GM21529 (cell line): Measurements from ENCODE around the gene HCRTR1.

Experiments used
- ATAC-seq: cut with Tn5 transposase; IDR thresholded peaks from one replicate; pipeline ENCODE4 v1.9.1; 2021; ENCODE audit not compliant: unreplicated experiment

HCRTR1 gene

DNA sequence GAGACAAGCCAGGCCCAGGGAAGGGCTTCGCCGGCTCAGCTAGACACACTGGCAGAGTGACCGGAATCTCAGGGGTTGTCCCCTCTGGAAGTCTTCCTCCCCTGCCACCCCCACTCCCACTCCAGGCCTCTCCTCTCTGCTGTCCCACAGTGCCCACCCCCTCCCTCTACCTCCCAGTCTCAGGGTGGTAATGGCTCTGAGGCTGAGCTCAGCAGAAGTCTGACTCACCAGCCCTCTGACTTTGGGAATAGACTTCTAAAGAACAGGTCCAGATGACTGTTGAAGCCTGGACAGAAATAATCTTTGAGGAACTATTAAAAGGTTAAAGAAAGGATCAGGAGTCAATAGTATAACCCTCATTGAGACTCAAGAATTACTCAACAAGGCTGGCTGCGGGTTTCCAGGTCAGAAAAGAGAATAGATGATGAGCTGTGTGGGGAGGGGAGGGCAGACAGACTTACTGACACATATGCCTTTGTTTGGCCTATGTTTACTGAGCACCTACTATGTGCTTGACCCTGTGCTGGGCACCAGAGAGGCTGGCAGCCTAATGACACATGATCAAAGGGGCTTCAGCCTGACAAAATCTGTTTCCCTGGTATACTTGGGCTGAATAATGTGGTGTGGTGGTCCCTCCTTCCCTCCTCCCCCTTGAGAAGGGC, 8.2 kb downstream of the HCRTR1 start:
- ATAC-seq = no peak

GRCh38 chr1:31626223-31627207, 9.0 kb downstream of the HCRTR1 start:
- no peak for ATAC-seq

DNA sequence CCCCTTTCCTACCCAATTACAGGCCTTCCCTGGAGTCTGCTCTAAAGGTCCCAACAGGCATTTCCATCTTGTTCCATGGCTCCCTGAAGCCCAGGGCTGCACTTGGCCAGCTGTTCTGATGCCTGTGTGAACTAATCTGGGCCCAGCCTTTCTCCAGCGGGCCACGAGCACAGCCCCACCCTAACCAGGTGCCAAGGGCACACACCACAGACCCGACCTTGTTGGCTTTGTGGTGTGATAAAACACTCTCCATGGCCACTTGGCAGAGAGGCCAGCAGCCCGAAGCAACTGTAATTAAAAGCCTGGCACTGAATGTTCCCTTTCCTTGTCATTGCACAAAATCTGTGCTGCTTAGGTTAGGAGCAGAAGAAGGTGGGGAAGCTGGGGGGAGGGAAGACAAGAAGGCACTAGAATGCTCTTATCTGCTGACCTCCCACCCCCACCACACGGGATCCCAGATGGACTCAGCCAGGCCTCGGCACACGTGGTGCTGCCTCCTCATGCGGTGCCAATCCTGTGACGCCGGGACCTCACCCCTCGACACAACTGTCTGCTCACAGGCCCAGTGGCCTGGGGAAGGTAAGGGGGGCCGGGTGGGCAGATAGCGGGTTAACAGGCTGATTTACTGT, 9.9 kb downstream of the HCRTR1 start:
- no peak for ATAC-seq

DNA sequence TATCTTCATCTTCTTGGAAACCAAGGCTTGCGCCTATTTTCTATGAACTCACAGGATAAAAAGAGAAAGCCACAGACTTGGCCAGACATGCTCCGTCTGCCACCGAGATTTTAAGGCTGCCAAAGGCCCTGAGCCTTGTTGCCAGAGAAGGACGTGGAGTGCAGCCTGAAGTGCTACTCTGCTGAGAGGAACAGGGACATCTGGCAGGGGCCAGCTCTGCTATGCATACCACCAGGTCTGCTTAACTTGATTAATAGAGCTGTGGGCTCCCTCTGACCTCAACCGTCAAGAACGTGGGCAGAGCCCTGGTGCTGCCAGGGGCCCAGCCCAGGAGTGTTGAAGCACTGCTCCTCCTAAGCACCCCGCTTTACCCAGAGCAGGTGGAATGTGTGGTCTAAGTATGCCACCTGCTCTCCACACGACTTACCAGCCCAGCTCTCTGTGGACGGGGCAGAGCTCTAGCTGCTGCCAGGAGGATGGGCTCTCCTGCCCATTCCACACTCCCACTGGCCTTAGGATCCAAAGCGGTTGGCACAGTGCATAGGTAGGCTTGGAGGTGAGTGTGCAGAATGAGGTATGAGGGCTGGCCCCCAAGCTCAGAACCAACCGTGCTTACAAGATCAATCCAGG, 10.6 kb downstream of the HCRTR1 start:
- ATAC-seq = no peak

- no peak for ATAC-seq
Observed at GRCh38 chr1:31628931-31629556, 11.6 kb downstream of the HCRTR1 start.

DNA sequence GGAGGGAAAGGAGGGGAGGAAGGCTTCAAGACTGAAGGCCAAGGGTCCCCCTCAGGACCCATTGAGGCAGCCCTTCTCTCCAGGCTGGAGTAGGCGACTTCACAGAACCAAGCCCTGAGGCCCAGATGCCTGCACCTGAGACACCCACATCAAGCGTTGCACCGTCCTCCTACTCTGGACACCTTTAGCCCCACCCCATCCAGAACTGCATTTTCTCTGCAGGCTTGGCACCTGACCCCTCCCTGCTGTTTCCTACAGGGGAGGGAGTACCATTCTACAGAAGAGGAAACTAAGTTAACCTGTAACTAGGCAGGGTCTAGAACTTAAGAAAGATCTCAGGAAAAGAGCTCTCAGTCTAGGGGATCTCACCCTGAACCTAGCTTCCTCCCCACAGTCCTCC, 15.2 kb downstream of the HCRTR1 start:
- no peak for ATAC-seq

GRCh38 chr1:31633117-31633516, 15.6 kb downstream of the HCRTR1 start:
- no peak for ATAC-seq

- no peak for ATAC-seq
Observed at GRCh38 chr1:31637915-31638673, 20.6 kb downstream of the HCRTR1 start.

GRCh38 chr1:31639543-31639942, 22.1 kb downstream of the HCRTR1 start:
- no peak for ATAC-seq

DNA sequence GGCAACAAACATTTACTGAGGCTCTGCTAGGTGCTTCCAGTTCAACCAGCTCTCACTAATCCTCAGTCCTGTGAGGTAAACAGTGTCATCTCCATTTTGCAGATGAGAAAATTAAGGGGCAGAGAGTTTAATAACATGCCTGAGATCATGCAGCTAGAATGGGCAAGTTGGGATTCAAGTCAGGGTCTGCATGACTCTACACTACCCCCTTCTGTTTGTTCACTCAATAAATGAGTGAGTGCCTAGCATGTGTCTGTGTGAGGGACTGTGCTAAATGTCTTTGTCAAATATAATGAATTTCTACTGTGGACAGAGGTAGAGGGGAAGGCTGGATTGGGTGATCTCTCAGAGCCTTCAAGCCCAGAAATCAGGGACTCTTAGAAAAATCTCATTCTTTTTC, 22.7 kb downstream of the HCRTR1 start:
- ATAC-seq = no peak

DNA sequence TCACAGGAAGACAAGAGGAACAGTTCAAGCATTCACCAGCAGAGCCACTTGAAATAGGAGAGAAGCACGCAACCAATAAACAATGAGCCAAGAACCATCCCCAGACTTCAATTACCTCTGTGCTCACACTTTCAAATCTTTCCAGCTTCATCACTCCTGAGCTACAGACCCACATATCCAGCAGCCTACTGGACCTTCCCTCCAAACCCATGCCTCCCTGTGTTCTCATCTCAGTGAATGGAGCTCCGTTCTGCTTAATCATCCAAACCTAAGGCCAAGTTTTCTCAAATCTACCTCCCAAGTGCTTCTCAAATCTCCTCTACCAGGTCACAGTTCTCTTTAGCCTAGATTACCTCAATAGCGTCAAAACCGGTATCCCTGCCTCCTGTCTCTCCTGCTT, 23.5 kb downstream of the HCRTR1 start:
- no peak for ATAC-seq

DNA sequence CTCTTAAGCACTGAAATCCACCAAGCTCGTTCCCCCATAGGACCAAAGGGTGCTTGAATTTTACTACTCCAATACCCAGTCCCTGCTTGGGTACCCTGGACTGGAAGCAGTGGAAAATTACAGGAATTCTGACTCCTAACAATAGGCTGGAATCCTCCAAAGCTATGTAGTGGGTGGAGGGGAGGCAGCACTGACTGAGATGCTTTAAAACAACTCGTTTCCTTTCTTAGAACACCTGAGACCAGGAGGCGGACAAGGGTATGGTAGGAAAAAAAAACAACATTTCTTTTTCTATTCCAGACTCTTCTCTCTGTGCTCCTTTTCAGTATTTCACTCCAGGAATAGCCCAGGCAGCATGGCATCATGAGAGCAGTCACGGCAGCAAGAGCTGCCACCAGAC, 24.9 kb downstream of the HCRTR1 start:
- no peak for ATAC-seq

GRCh38 chr1:31642897-31643296, 25.4 kb downstream of the HCRTR1 start:
- ATAC-seq = no peak

GRCh38 chr1:31643976-31644559, 26.6 kb downstream of the HCRTR1 start:
- no peak for ATAC-seq

DNA sequence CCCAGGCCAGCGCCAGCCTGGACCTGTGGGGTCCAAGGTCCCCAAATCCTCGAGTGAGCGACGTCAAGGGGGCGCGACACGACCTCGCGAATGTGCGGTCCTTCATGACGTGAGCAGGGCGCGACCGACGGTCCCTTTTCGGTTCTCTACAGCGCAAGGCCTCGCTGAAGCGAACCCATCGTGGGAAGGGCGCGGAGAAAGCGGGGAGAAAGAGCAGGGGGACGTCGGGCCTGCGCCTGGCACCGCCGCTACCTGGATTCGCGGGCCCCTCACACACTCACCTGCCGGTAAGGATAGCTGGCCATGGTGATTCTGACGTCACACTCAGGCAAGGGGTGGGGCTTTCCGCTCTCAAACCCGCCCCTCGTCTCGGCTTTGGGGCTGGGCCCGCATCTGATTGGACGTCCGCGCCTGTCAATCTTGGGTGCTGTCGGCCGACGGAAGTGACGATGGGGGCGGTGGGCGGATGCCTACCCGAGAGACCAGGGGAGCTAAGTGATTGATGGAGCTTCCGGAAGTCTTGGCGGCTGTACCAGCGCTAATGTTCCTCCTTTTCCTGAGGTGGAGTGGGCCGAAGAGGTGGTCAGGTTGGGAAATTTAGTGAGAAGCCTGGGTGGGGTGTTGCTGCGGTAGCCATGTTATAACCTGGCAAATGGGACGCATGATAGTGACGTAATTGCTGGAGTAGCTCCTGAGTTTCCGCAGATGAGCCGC, 27.2 kb downstream of the HCRTR1 start, which contains the start of gene PEF1:
Gene PEF1, minus strand, starts transcription at position 317 of the 714 bp plus-strand sequence. Its CDS starts 12 bp downstream, at position 305.
- peak; percentile 93 for ATAC-seq

GRCh38 chr1:31645274-31645568, 27.7 kb downstream of the HCRTR1 start:
- ATAC-seq = no peak

DNA sequence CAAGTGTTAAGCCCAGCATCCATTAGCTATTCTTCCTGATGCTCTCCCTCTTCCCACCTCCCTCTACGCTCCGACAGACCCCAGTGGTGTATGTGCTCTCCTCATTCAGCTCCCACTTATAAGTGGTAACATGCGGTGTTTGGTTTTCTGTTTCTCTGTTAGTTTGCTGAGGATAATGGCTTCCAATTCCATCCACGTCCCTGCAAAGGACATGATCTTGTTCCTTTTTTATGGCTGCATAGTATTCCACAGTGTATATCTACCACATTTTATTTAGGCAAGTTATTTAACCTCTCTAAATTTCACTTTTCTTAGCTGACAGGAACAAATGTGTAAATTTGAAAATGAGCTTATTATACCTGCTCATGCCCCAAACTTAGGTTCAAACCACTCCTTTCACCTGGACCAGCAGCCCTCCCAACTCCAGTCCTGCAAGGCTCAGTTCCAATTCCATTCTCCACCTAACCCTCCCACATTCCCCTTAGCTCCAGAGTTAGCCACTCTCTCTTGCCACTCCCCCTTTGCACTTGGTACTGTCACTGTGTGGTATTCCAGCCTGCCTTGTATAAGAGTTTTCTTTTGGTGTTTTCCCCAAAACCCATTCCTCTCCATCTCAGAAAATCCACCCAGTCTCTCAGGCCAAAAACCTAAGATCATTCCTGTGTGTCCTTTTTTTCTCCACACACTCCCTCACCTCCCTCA, 28.9 kb downstream of the HCRTR1 start:
- no peak for ATAC-seq

GRCh38 chr1:31647106-31647505, 29.6 kb downstream of the HCRTR1 start:
- no peak for ATAC-seq

DNA sequence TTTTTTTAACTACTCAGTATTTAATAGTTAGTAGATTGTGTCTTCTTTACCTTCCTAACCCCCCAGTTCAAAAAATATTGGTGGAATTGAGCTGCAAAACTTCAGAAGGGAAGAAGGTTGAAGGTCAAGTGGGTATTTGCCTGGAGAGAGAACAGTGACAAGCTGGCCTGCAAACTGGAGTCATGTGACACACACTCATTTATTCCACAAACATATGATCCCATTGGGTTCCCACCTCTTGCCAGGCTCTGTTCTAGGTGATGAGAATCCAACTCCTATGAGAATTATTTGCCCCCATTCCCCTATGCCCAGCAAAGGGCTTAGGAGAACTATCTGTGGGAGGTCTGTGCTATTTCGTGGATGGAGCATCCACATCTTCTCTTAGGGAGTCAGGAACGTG, 30.7 kb downstream of the HCRTR1 start:
- ATAC-seq = no peak
